GM03348 (cell line): ENCODE results near the gene MRTFA.

Experiments used
- DNase-seq: peaks from one replicate; pipeline ENCODE4 v3.0.0; 2012; ENCODE audit warnings: low spot score

The MRTFA gene

GRCh38 chr22:40410731-40411505, 225.6 kb downstream of the MRTFA start:
- DNase-seq: no peak

- DNase-seq: no peak
These were observed 226.2 kb downstream of the MRTFA start for GRCh38 chr22:40410272-40410671.

- no peak for DNase-seq
These were observed 226.9 kb downstream of the MRTFA start for GRCh38 chr22:40409613-40410113.

GRCh38 chr22:40408718-40409612, 227.6 kb downstream of the MRTFA start:
- DNase-seq: no peak

GRCh38 chr22:40407831-40408717, 228.4 kb downstream of the MRTFA start:
- no peak for DNase-seq

- no peak for DNase-seq
These were observed 229.3 kb downstream of the MRTFA start for GRCh38 chr22:40407021-40407761.

- DNase-seq: no peak
These were observed 230.2 kb downstream of the MRTFA start for GRCh38 chr22:40406063-40406890.

- DNase-seq: no peak
These were observed 231.1 kb downstream of the MRTFA start for GRCh38 chr22:40405178-40406062.

GRCh38 chr22:40404251-40405177, 232.0 kb downstream of the MRTFA start:
- no peak for DNase-seq

- DNase-seq: no peak
These were observed 232.9 kb downstream of the MRTFA start for GRCh38 chr22:40403651-40404050.

- DNase-seq: no peak
These were observed 233.4 kb downstream of the MRTFA start for GRCh38 chr22:40403141-40403540.

- DNase-seq: no peak
These were observed 234.5 kb downstream of the MRTFA start for GRCh38 chr22:40401981-40402406.

GRCh38 chr22:40401532-40401931, 235.0 kb downstream of the MRTFA start:
- DNase-seq: no peak

- no peak for DNase-seq
These were observed 236.4 kb downstream of the MRTFA start for GRCh38 chr22:40400159-40400558.

- no peak for DNase-seq
These were observed 236.9 kb downstream of the MRTFA start for GRCh38 chr22:40399621-40400020.

GRCh38 chr22:40397396-40397795, 239.1 kb downstream of the MRTFA start:
- DNase-seq: no peak

- DNase-seq: no peak
These were observed 239.6 kb downstream of the MRTFA start for GRCh38 chr22:40396882-40397281.

GRCh38 chr22:40395607-40396006, 240.9 kb downstream of the MRTFA start:
- DNase-seq: no peak
